IPS DF 4.7 (cell line): Measurements from ENCODE around the gene ATP2B1.
"Not testable (repeated sequence)": the region's sequence is repeated elsewhere in the genome, so short reads cannot be mapped to it uniquely, and the experiment has no call there.

Source experiments
- DNase-seq: peaks from one replicate; pipeline ENCODE4 v3.0.0-alpha.2; 2013; ENCODE audit warnings: low spot score; ENCODE audit errors: extremely low read depth

The ATP2B1 gene

GRCh38 chr12:89708565-89709156, at the start of gene ATP2B1:
ATP2B1 (minus strand) TSS chr12:89708838; CDS start chr12:89655886, 52,952 bp downstream.
- DNase-seq = no peak

GRCh38 chr12:89757987-89758386, 49.3 kb upstream of the ATP2B1 start:
- DNase-seq = not testable (repeated sequence)

GRCh38 chr12:89756585-89757398, 48.2 kb upstream of the ATP2B1 start:
- no peak for DNase-seq

- no peak for DNase-seq
Measured at GRCh38 chr12:89756194-89756584, 47.6 kb upstream of the ATP2B1 start.

- DNase-seq = no peak
Measured at GRCh38 chr12:89753997-89754396, 45.4 kb upstream of the ATP2B1 start.

GRCh38 chr12:89752341-89752740, 43.7 kb upstream of the ATP2B1 start:
- DNase-seq = no peak

- DNase-seq = no peak
Measured at GRCh38 chr12:89750389-89751351, 42.0 kb upstream of the ATP2B1 start.

GRCh38 chr12:89748791-89749190, 40.2 kb upstream of the ATP2B1 start:
- DNase-seq = no peak

- DNase-seq = no peak
Measured at GRCh38 chr12:89745286-89745685, 36.6 kb upstream of the ATP2B1 start.

GRCh38 chr12:89742337-89743022, 33.8 kb upstream of the ATP2B1 start:
- DNase-seq = no peak

- no peak for DNase-seq
Measured at GRCh38 chr12:89740943-89741342, 32.3 kb upstream of the ATP2B1 start.

GRCh38 chr12:89736995-89737394, 28.4 kb upstream of the ATP2B1 start:
- DNase-seq = no peak

- DNase-seq = no peak
Measured at GRCh38 chr12:89733579-89734201, 25.1 kb upstream of the ATP2B1 start.

- no peak for DNase-seq
Measured at GRCh38 chr12:89732522-89732921, 23.9 kb upstream of the ATP2B1 start.

GRCh38 chr12:89731614-89732013, 23.0 kb upstream of the ATP2B1 start:
- DNase-seq = no peak

GRCh38 chr12:89731089-89731488, 22.5 kb upstream of the ATP2B1 start:
- DNase-seq = no peak

- DNase-seq = no peak
Measured at GRCh38 chr12:89729946-89730459, 21.4 kb upstream of the ATP2B1 start.

- no peak for DNase-seq
Measured at GRCh38 chr12:89723276-89723675, 14.6 kb upstream of the ATP2B1 start.

GRCh38 chr12:89721291-89721987, 12.8 kb upstream of the ATP2B1 start:
- no peak for DNase-seq
